Measurements from ENCODE around the gene NWD2.

GRCh38 chr4:37482236-37482913 lies 237.8 kb downstream of the NWD2 start:
- TF ChIP-seq, protein P1, sequence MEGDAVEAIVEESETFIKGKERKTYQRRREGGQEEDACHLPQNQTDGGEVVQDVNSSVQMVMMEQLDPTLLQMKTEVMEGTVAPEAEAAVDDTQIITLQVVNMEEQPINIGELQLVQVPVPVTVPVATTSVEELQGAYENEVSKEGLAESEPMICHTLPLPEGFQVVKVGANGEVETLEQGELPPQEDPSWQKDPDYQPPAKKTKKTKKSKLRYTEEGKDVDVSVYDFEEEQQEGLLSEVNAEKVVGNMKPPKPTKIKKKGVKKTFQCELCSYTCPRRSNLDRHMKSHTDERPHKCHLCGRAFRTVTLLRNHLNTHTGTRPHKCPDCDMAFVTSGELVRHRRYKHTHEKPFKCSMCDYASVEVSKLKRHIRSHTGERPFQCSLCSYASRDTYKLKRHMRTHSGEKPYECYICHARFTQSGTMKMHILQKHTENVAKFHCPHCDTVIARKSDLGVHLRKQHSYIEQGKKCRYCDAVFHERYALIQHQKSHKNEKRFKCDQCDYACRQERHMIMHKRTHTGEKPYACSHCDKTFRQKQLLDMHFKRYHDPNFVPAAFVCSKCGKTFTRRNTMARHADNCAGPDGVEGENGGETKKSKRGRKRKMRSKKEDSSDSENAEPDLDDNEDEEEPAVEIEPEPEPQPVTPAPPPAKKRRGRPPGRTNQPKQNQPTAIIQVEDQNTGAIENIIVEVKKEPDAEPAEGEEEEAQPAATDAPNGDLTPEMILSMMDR (IDR thresholded peaks at IDR 0.05; ENCODE audit: insufficient read depth, low read length), result no peak
- TF ChIP-seq, protein P2, sequence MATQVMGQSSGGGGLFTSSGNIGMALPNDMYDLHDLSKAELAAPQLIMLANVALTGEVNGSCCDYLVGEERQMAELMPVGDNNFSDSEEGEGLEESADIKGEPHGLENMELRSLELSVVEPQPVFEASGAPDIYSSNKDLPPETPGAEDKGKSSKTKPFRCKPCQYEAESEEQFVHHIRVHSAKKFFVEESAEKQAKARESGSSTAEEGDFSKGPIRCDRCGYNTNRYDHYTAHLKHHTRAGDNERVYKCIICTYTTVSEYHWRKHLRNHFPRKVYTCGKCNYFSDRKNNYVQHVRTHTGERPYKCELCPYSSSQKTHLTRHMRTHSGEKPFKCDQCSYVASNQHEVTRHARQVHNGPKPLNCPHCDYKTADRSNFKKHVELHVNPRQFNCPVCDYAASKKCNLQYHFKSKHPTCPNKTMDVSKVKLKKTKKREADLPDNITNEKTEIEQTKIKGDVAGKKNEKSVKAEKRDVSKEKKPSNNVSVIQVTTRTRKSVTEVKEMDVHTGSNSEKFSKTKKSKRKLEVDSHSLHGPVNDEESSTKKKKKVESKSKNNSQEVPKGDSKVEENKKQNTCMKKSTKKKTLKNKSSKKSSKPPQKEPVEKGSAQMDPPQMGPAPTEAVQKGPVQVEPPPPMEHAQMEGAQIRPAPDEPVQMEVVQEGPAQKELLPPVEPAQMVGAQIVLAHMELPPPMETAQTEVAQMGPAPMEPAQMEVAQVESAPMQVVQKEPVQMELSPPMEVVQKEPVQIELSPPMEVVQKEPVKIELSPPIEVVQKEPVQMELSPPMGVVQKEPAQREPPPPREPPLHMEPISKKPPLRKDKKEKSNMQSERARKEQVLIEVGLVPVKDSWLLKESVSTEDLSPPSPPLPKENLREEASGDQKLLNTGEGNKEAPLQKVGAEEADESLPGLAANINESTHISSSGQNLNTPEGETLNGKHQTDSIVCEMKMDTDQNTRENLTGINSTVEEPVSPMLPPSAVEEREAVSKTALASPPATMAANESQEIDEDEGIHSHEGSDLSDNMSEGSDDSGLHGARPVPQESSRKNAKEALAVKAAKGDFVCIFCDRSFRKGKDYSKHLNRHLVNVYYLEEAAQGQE (IDR thresholded peaks at IDR 0.05; ENCODE audit: insufficient replicate concordance, low read depth), result no peak
- TF ChIP-seq POLR2AphosphoS5 (IDR thresholded peaks at IDR 0.05; ENCODE audit: low read depth) (no peak), GABPA (IDR thresholded peaks at IDR 0.05; ENCODE audit: low read depth) (no peak), SPI1 (IDR thresholded peaks at IDR 0.05; ENCODE audit: borderline replicate concordance, low read depth) (no peak)
